Keratinocyte (primary cell): Measurements from ENCODE around the gene RGCC. TPM values are rescaled to one million over a fixed set of nuclear protein-coding genes. Genes with fewer than 3 reads are reported as not detected.

Source experiments
- DNase-seq: peaks from one replicate; pipeline ENCODE4 v3.0.0-alpha.2; 2011; ENCODE audit warnings: low read depth, missing footprints, low spot score
- FAIRE-seq: peaks from 2 replicates; lab custom pipeline; 2011; peaks lifted over from hg19 to GRCh38; lab: Jason Lieb, UNC
- H2AFZ ChIP-seq: 2 replicates; pipeline ENCODE4 v1.6.0; 2012; ENCODE audit warnings: low read length, control low read depth, inconsistent platforms; ENCODE audit not compliant: control insufficient read depth
- H3K27ac ChIP-seq: 2 replicates; pipeline ENCODE4 v1.5.1; 2011; ENCODE audit warnings: low read length; ENCODE audit not compliant: control insufficient read depth, insufficient read depth
- H3K27me3 ChIP-seq: 3 replicates; pipeline ENCODE4 v1.6.0; 2011; ENCODE audit warnings: low read length; ENCODE audit not compliant: control insufficient read depth, insufficient read depth; ENCODE audit errors: extremely low read depth
- H3K36me3 ChIP-seq, 2 experiments: 2 replicates in 1 of 2; 3 replicates in 1 of 2; pipeline ENCODE4 v1.5.1; 2011; ENCODE audit warnings: low read length in 2 of 2, mild to moderate bottlenecking in 1 of 2; ENCODE audit not compliant: control insufficient read depth in 2 of 2, insufficient read depth in 2 of 2; ENCODE audit errors: extremely low read depth in 1 of 2
- H3K4me1 ChIP-seq: 3 replicates; pipeline ENCODE4 v1.5.1; 2011; ENCODE audit warnings: low read length; ENCODE audit not compliant: control insufficient read depth, insufficient read depth; ENCODE audit errors: extremely low read depth
- H3K4me2 ChIP-seq: 3 replicates; pipeline ENCODE4 v1.6.0; 2011; ENCODE audit warnings: low read depth, low read length; ENCODE audit not compliant: control insufficient read depth, insufficient read depth; ENCODE audit errors: extremely low read depth
- H3K4me3 ChIP-seq, 3 experiments: fragments of 200-600 bp in 1 of 3; sonication (generic) in 1 of 3; 2 replicates in 2 of 3; 3 replicates in 1 of 3; pipeline ENCODE4 v1.5.1; 2011 to 2016; ENCODE audit warnings: low read length in 3 of 3, mild to moderate bottlenecking in 3 of 3, control low read depth in 2 of 3, inconsistent platforms in 1 of 3, low read depth in 1 of 3, mixed read lengths in 1 of 3, mixed run types in 1 of 3, moderate library complexity in 1 of 3; ENCODE audit not compliant: control insufficient read depth in 2 of 3, insufficient read depth in 2 of 3; ENCODE audit errors: extremely low read depth in 1 of 3
- H3K79me2 ChIP-seq: 2 replicates; pipeline ENCODE4 v1.6.0; 2012; ENCODE audit warnings: low read length; ENCODE audit not compliant: control insufficient read depth, insufficient read depth
- H3K9ac ChIP-seq: 3 replicates; pipeline ENCODE4 v1.6.0; 2011; ENCODE audit warnings: low read length; ENCODE audit not compliant: control insufficient read depth, insufficient read depth; ENCODE audit errors: extremely low read depth
- H3K9me1 ChIP-seq: 3 replicates; pipeline ENCODE4 v1.6.0; 2011; ENCODE audit warnings: low read length; ENCODE audit not compliant: control insufficient read depth, insufficient read depth; ENCODE audit errors: extremely low read depth
- H3K9me3 ChIP-seq: 2 replicates; pipeline ENCODE4 v1.5.1; 2012; ENCODE audit warnings: low read depth, low read length; ENCODE audit not compliant: control insufficient read depth
- H4K20me1 ChIP-seq: 3 replicates; pipeline ENCODE4 v1.6.0; 2011; ENCODE audit warnings: low read length; ENCODE audit not compliant: control insufficient read depth, insufficient read depth; ENCODE audit errors: extremely low read depth
- CTCF ChIP-seq, 3 experiments: IDR thresholded peaks in 1 of 3; conservative IDR thresholded peaks in 1 of 3; optimal IDR thresholded peaks in 1 of 3; 2 replicates in 2 of 3; 3 replicates in 1 of 3; pipeline versions ENCODE3 to v1.5.1; 2011; ENCODE audit warnings: low read length in 3 of 3, mild to moderate bottlenecking in 3 of 3, moderate library complexity in 2 of 3, control low read depth in 1 of 3, inconsistent platforms in 1 of 3; ENCODE audit not compliant: insufficient read depth in 2 of 3; ENCODE audit errors: extremely low read depth in 1 of 3
- EZH2 ChIP-seq: IDR thresholded peaks from one replicate; pipeline ENCODE4 v1.6.1; 2012; ENCODE audit warnings: inconsistent platforms, mild to moderate bottlenecking, low read length, moderate library complexity
- dilution Hi-C: fragments of 300-500 bp; cut with MboI; formaldehyde crosslinking; loops from one replicate; pipeline ENCODE4 v1.7.0; 2020; ENCODE audit warnings: low sequenced_read_pairs; ENCODE audit not compliant: extremely low pct_ligation_motif_present
- polyA plus RNA-seq, 5 experiments: library from polyadenylated mRNA; depleted of rRNA in 3 of 5; stranded (reverse) in 3 of 5; stranded (forward) in 1 of 5; unstranded in 1 of 5; fragments of >200 nt; gene quantifications; 1 replicate in 1 of 5; 2 replicates in 3 of 5; 3 replicates in 1 of 5; pipeline versions ENCODE4 v1.2.1 to v1.2.3, GENCODE V29; 2011 to 2012; ENCODE audit warnings: missing spikeins in 2 of 5, low read depth in 1 of 5, low replicate concordance in 1 of 5

Gene RGCC
- polyA plus RNA-seq, 1 donor (not counting 4 experiments of a cell fraction or from before 2014, with no cell fraction given): 1.5 TPM

- DNase-seq (no peak), FAIRE-seq (no peak)
- Histone ChIP-seq H4K20me1 (no peaks in the 10 kb centered on the region), H3K27ac (no peak overlapping the region), H3K36me3 (no peaks in the 10 kb centered on the region), H3K27me3 (peaks cover 35% of the 10 kb centered on the region), H3K4me2 (no peak overlapping the region), H3K4me3 (no peak overlapping the region), H3K9me3 (no peaks in the 10 kb centered on the region), H2AFZ (no peak overlapping the region), H3K79me2 (no peaks in the 10 kb centered on the region), H3K4me1 (peaks cover 21% of the 10 kb centered on the region), H3K9ac (no peak overlapping the region), H3K9me1 (no peaks in the 10 kb centered on the region)
- TF ChIP-seq EZH2 (no peak), CTCF (optimal IDR thresholded peaks at IDR 0.05 in 1 of 3, IDR thresholded peaks at IDR 0.05 in 1 of 3, conservative IDR thresholded peaks at IDR 0.05 in 1 of 3; ENCODE audit: extremely low read depth in 1 of 3, insufficient read depth in 2 of 3, low read length in 3 of 3) (no peak)
- dilution Hi-C loops: no loop called here
Measured at GRCh38 chr13:41454170-41454569, 3.2 kb upstream of the RGCC start.

GRCh38 chr13:41455725-41456419 lies 1.5 kb upstream of the RGCC start:
- peak; percentile 37 for TF ChIP-seq EZH2
- TF ChIP-seq CTCF (optimal IDR thresholded peaks at IDR 0.05 in 1 of 3, IDR thresholded peaks at IDR 0.05 in 1 of 3, conservative IDR thresholded peaks at IDR 0.05 in 1 of 3; ENCODE audit: extremely low read depth in 1 of 3, insufficient read depth in 2 of 3, low read length in 3 of 3): no peak
- no peak overlapping the region for H3K9ac ChIP-seq
- no peaks in the 10 kb centered on the region for H3K79me2 ChIP-seq
- no peaks in the 10 kb centered on the region for H3K9me3 ChIP-seq
- no peak overlapping the region for H3K27ac ChIP-seq
- no peak overlapping the region for H3K4me2 ChIP-seq
- H3K4me3 ChIP-seq: no peak overlapping the region
- dilution Hi-C loops: no loop called here
- no peak overlapping the region for H2AFZ ChIP-seq
- DNase-seq: no peak
- no peak for FAIRE-seq
- H3K27me3 ChIP-seq: peaks cover 35% of the 10 kb centered on the region
- no peaks in the 10 kb centered on the region for H3K36me3 ChIP-seq
- H3K9me1 ChIP-seq: no peaks in the 10 kb centered on the region
- peaks cover 24% of the 10 kb centered on the region for H3K4me1 ChIP-seq
- no peaks in the 10 kb centered on the region for H4K20me1 ChIP-seq
